ENCODE measurements around the gene RILPL1.

- TF ChIP-seq SPI1 (IDR thresholded peaks at IDR 0.05; ENCODE audit: borderline replicate concordance, low read depth, low read length) = no peak
- TF ChIP-seq FOS (IDR thresholded peaks at IDR 0.05; ENCODE audit: extremely low read depth, insufficient read length) = no peak
- no peak for TF ChIP-seq CTCF (IDR thresholded peaks at IDR 0.05 in 2 of 3, conservative IDR thresholded peaks at IDR 0.05 in 1 of 3; ENCODE audit: insufficient read depth in 2 of 3, low read depth in 1 of 3, low read length in 3 of 3)
- TF ChIP-seq TAL1 (IDR thresholded peaks at IDR 0.05) = no peak
- TF ChIP-seq, protein P1, sequence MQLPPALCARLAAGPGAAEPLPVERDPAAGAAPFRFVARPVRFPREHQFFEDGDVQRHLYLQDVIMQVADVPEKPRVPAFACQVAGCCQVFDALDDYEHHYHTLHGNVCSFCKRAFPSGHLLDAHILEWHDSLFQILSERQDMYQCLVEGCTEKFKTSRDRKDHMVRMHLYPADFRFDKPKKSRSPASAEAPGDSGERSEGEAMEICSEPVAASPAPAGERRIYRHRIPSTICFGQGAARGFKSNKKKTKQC (CRISPR knock-in tag; IDR thresholded peaks at IDR 0.05) = no peak
- TF ChIP-seq RCOR1 (IDR thresholded peaks at IDR 0.05; ENCODE audit: borderline replicate concordance in 1 of 2, low read depth in 2 of 2, low read length in 2 of 2) = no peak
- no peak for TF ChIP-seq SRF (CRISPR knock-in tag; IDR thresholded peaks at IDR 0.05)
- TF ChIP-seq, protein P2, sequence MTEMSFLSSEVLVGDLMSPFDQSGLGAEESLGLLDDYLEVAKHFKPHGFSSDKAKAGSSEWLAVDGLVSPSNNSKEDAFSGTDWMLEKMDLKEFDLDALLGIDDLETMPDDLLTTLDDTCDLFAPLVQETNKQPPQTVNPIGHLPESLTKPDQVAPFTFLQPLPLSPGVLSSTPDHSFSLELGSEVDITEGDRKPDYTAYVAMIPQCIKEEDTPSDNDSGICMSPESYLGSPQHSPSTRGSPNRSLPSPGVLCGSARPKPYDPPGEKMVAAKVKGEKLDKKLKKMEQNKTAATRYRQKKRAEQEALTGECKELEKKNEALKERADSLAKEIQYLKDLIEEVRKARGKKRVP (CRISPR knock-in tag; IDR thresholded peaks at IDR 0.05) = no peak
These were observed 62.0 kb downstream of the RILPL1 start for GRCh38 chr12:123471374-123472068.

All from K562 (cell line).